ENCODE data around the gene SOX6. TPM values are rescaled to one million over a fixed set of nuclear protein-coding genes. Genes with fewer than 3 reads are reported as not detected.

The SOX6 gene
- total RNA-seq, 1 experiment from 2014 or later = not detected

- no peaks in the 10 kb centered on the region for H3K23me2 ChIP-seq (ENCODE audit: insufficient read length, low read depth, low read length, poor library complexity, severe bottlenecking)
- no peak overlapping the region for H3K23ac ChIP-seq (ENCODE audit: insufficient read length, low read depth, low read length)
- no peak overlapping the region for H3K4me2 ChIP-seq (ENCODE audit: insufficient read depth, insufficient read length, low read length)
- no peak overlapping the region for H3K4me3 Mint-ChIP-seq
- no peaks in the 10 kb centered on the region for H3K27me3 Mint-ChIP-seq (ENCODE audit: low read depth)
- no peaks in the 10 kb centered on the region for H4K20me1 ChIP-seq (ENCODE audit: control insufficient read depth, insufficient read depth, insufficient read length)
- H3K4me1 ChIP-seq (ENCODE audit: insufficient read depth, low read length) = no peaks in the 10 kb centered on the region
- no CpG with 5 or more reads among the region's 6 CpGs for WGBS (ENCODE audit: extremely low coverage, insufficient read length, low lambda C conversion rate)
- TF ChIP-seq CTCF (conservative IDR thresholded peaks at IDR 0.05) = no peak
- H3K79me1 ChIP-seq (ENCODE audit: insufficient read depth, low read depth, low read length, poor library complexity, severe bottlenecking) = no peaks in the 10 kb centered on the region
- H4K5ac ChIP-seq (ENCODE audit: insufficient read length, low read depth, low read length) = no peak overlapping the region
- no peak overlapping the region for H3K56ac ChIP-seq (ENCODE audit: insufficient read length, low read depth, low read length)
- no peak for DNase-seq
- no peaks in the 10 kb centered on the region for H3K9me3 ChIP-seq (ENCODE audit: control insufficient read depth, low read depth, low read length)
- no peaks in the 10 kb centered on the region for H3K9me3 Mint-ChIP-seq
- H2BK120ac ChIP-seq (ENCODE audit: low read depth, low read length, poor library complexity, severe bottlenecking) = no peak overlapping the region
- H3K4ac ChIP-seq (ENCODE audit: low read depth, low read length) = no peak overlapping the region
- H2BK15ac ChIP-seq (ENCODE audit: low read depth, low read length) = no peak overlapping the region
- H2BK20ac ChIP-seq (ENCODE audit: low read depth, low read length, poor library complexity, severe bottlenecking) = no peak overlapping the region
- no peaks in the 10 kb centered on the region for H3K79me2 ChIP-seq (ENCODE audit: insufficient read depth, low read length)
- no peak overlapping the region for H3K27ac ChIP-seq (ENCODE audit: insufficient read length, low read depth, low read length)
- no peaks in the 10 kb centered on the region for H3K4me1 Mint-ChIP-seq
- no peak overlapping the region for H2BK12ac ChIP-seq (ENCODE audit: insufficient read length, low read depth, low read length)
- H3K27me3 ChIP-seq (ENCODE audit: insufficient read depth, low read length) = no peaks in the 10 kb centered on the region
- H3K9ac ChIP-seq (ENCODE audit: extremely low read depth, insufficient read length, low read length) = no peak overlapping the region
- H3K27ac Mint-ChIP-seq = no peak overlapping the region; a peak in 1 of 7 replicates
- H4K8ac ChIP-seq (replicated peaks; ENCODE audit: insufficient read length, low read depth, low read length) = no peak overlapping the region
- no peak overlapping the region for H4K91ac ChIP-seq (ENCODE audit: insufficient read length, low read depth, low read length)
- H3K18ac ChIP-seq (ENCODE audit: insufficient read length, low read depth, low read length) = no peak overlapping the region
- no peaks in the 10 kb centered on the region; a peak in 1 of 7 replicates for H3K36me3 Mint-ChIP-seq (ENCODE audit: insufficient read depth in 1 of 3, low read depth in 3 of 3)
- H2AK5ac ChIP-seq (ENCODE audit: insufficient read length, low read length) = no peak overlapping the region
- no peak overlapping the region for H3T11ph ChIP-seq (ENCODE audit: low read length)
- no peak overlapping the region for H3K14ac ChIP-seq (ENCODE audit: insufficient read depth, low read length)
- no peak overlapping the region for H2AFZ ChIP-seq (ENCODE audit: low read length)
- H2BK5ac ChIP-seq (ENCODE audit: insufficient read length, low read length) = no peak overlapping the region
Observed at GRCh38 chr11:15920856-15921629, 435.3 kb downstream of the SOX6 start.
